Ovary (tissue), 3 donors: Measurements from ENCODE around the gene PROB1.

Experiments used
- CTCF ChIP-seq, 3 donors: fragments of 450-650 bp in 2 of 3; fragments of 200-600 bp in 1 of 3; IDR thresholded peaks; one replicate each; pipeline versions ENCODE4 v1.5.1 to v1.8.0; 2016 to 2022; ENCODE audit warnings: antibody characterized with exemption in 3 of 3, mild to moderate bottlenecking in 1 of 3
- EP300 ChIP-seq: sonication (generic); formaldehyde crosslinking; IDR thresholded peaks from one replicate; pipeline ENCODE4 v1.6.1; 2017; ENCODE audit warnings: antibody characterized with exemption
- donor health status: DM: no; HTN: no; CAD: no.

- TF ChIP-seq CTCF (IDR thresholded peaks at IDR 0.05), result no peak
- no peak for TF ChIP-seq EP300
Measured at GRCh38 chr5:139414581-139415130, 19.8 kb upstream of the PROB1 start.
